Astrocyte (in vitro differentiated cells and primary cell): ENCODE results near the gene ZNF488.

Experiments
- CTCF ChIP-seq: IDR thresholded peaks from 2 replicates; pipeline ENCODE4 v1.5.1; 2011; ENCODE audit warnings: low read depth, mild to moderate bottlenecking, inconsistent platforms, low read length, moderate library complexity; ENCODE audit not compliant: insufficient read depth
- EZH2 ChIP-seq: IDR thresholded peaks from 2 replicates; pipeline ENCODE4 v1.6.1; 2012; ENCODE audit warnings: mild to moderate bottlenecking, low read length, inconsistent platforms; ENCODE audit not compliant: insufficient read depth

GRCh38 chr10:47349516-47349915, 34.6 kb downstream of the ZNF488 start:
- TF ChIP-seq CTCF (no peak), EZH2 (no peak)
